ENCODE results near the gene PERM1.

Gene PERM1

GRCh38 chr1:930633-931138 is 51.2 kb downstream of the PERM1 start:
- DNase-seq: no peak

GRCh38 chr1:929712-930632 is 51.9 kb downstream of the PERM1 start:
- no peak for DNase-seq

- no peak for DNase-seq
These were observed 52.9 kb downstream of the PERM1 start for GRCh38 chr1:928825-929661.

GRCh38 chr1:927748-928147 is 54.1 kb downstream of the PERM1 start:
- DNase-seq: no peak

GRCh38 chr1:927234-927633 is 54.7 kb downstream of the PERM1 start:
- no peak for DNase-seq

GRCh38 chr1:925561-926421 is 56.1 kb downstream of the PERM1 start:
- DNase-seq: no peak

All from CD4-positive, alpha-beta T cell treated with Interleukin-10 for 1 hour (primary cell).